A549 (cell line): ENCODE results near the gene ZNHIT2.

ENCODE experiments used
- CHD2 ChIP-seq: fragments of 150-350 bp; IDR thresholded peaks from 2 replicates; pipeline ENCODE4 v1.6.1; 2014; ENCODE audit warnings: low read length; ENCODE audit not compliant: partially characterized antibody
- PHF8 ChIP-seq: fragments of 200-600 bp; sonication (generic); IDR thresholded peaks from 2 replicates; pipeline ENCODE4 v1.6.1; 2016; ENCODE audit warnings: low read depth, mild to moderate bottlenecking, antibody characterized with exemption, moderate library complexity, borderline replicate concordance
- POLR2A ChIP-seq: IDR thresholded peaks from 2 replicates; pipeline ENCODE4 v1.6.1; 2012; ENCODE audit warnings: mild to moderate bottlenecking, low read length
- RFX5 ChIP-seq: fragments of 450-650 bp; IDR thresholded peaks from 2 replicates; pipeline ENCODE4 v1.7.1; 2014; ENCODE audit warnings: antibody characterized with exemption, mild to moderate bottlenecking, moderate library complexity
- SREBF2 ChIP-seq: fragments of 450-650 bp; IDR thresholded peaks from 2 replicates; pipeline ENCODE4 v1.6.1; 2014; ENCODE audit warnings: mild to moderate bottlenecking, moderate library complexity
- TF ChIP-seq, protein P1 (sequence below): fragments of >200 bp; sonication (Bioruptor Twin); formaldehyde crosslinking; IDR thresholded peaks from 3 replicates; pipeline ENCODE4 v1.5.1; 2016
- TF ChIP-seq, protein P2 (sequence below): fragments of >200 bp; sonication (Bioruptor Twin); formaldehyde crosslinking; IDR thresholded peaks from 2 replicates; pipeline ENCODE4 v1.6.1; 2016

DNA sequence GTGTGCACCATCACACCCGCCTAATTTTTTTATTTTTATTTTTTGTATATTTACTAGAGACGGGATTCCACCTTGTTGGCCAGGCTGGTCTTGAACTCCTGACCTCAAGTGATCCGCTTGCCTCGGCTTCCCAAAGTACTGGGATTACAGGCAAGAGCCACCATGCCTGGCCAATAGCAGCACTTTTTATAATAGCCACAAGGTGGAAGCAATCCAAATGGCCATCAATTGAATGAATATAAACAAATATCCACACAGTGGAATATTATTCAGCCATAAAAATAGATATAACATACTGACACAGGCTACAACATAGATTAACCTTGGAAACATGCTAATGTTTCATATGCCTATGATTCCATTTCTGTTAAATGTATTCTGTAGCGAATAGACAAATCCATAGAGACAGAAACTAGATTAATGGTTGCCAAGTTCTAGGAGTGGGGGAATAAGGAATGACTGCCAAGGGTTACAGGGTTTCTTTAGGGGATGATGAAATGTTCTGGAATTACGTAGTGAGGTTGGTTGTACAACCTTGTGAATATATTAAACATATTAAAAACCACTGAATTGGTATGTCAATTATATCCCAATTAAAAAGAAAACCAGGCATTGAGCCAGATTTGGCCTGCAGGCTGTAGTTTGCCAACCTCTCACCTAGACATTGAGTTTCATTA is 16.7 kb downstream of the ZNHIT2 start:
- TF ChIP-seq, protein P1, sequence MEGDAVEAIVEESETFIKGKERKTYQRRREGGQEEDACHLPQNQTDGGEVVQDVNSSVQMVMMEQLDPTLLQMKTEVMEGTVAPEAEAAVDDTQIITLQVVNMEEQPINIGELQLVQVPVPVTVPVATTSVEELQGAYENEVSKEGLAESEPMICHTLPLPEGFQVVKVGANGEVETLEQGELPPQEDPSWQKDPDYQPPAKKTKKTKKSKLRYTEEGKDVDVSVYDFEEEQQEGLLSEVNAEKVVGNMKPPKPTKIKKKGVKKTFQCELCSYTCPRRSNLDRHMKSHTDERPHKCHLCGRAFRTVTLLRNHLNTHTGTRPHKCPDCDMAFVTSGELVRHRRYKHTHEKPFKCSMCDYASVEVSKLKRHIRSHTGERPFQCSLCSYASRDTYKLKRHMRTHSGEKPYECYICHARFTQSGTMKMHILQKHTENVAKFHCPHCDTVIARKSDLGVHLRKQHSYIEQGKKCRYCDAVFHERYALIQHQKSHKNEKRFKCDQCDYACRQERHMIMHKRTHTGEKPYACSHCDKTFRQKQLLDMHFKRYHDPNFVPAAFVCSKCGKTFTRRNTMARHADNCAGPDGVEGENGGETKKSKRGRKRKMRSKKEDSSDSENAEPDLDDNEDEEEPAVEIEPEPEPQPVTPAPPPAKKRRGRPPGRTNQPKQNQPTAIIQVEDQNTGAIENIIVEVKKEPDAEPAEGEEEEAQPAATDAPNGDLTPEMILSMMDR: no peak
- no peak for TF ChIP-seq SREBF2
- no peak for TF ChIP-seq POLR2A
- TF ChIP-seq RFX5: no peak
- TF ChIP-seq CHD2: no peak
- no peak for TF ChIP-seq PHF8
- TF ChIP-seq, protein P2, sequence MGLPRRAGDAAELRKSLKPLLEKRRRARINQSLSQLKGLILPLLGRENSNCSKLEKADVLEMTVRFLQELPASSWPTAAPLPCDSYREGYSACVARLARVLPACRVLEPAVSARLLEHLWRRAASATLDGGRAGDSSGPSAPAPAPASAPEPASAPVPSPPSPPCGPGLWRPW: no peak
